Loucy (cell line): ENCODE measurements around the gene CER1.

Source experiments
- H2AFZ ChIP-seq: fragments of 200-600 bp; sonication (generic); 2 replicates; pipeline ENCODE4 v1.6.0; 2016; ENCODE audit warnings: antibody characterized with exemption, mild to moderate bottlenecking, low read length, moderate library complexity
- H3F3A ChIP-seq: fragments of 200-600 bp; 2 replicates; pipeline ENCODE4 v1.6.0; 2016; ENCODE audit warnings: antibody characterized with exemption, low read depth, mild to moderate bottlenecking
- H3K27me3 ChIP-seq: fragments of 200-600 bp; sonication (generic); 2 replicates; pipeline ENCODE4 v1.6.1; 2014; ENCODE audit warnings: low read length, mild to moderate bottlenecking; ENCODE audit not compliant: insufficient read depth, poor library complexity, severe bottlenecking
- H3K36me3 ChIP-seq: fragments of 200-600 bp; sonication (generic); 2 replicates; pipeline ENCODE4 v1.6.1; 2016; ENCODE audit warnings: low read length; ENCODE audit not compliant: insufficient read depth
- H3K4me1 ChIP-seq: fragments of 200-600 bp; sonication (generic); 2 replicates; pipeline ENCODE4 v1.5.1; 2014; ENCODE audit warnings: low read length, mild to moderate bottlenecking; ENCODE audit not compliant: insufficient read depth, poor library complexity, severe bottlenecking
- H3K4me2 ChIP-seq: fragments of 200-600 bp; sonication (generic); 2 replicates; pipeline ENCODE4 v1.6.0; 2014; ENCODE audit warnings: antibody characterized with exemption, low read length, low read depth, mild to moderate bottlenecking; ENCODE audit not compliant: poor library complexity, severe bottlenecking
- H3K4me3 ChIP-seq: fragments of 200-600 bp; sonication (generic); 2 replicates; pipeline ENCODE4 v1.5.1; 2014; ENCODE audit warnings: low read length, mild to moderate bottlenecking, mixed read lengths; ENCODE audit not compliant: poor library complexity, severe bottlenecking
- H3K79me2 ChIP-seq: fragments of 200-600 bp; sonication (generic); 2 replicates; pipeline ENCODE4 v1.6.1; 2014; ENCODE audit warnings: low read length; ENCODE audit not compliant: insufficient read depth
- H3K9ac ChIP-seq: fragments of 200-600 bp; sonication (generic); 2 replicates; pipeline ENCODE4 v1.6.0; 2014; ENCODE audit warnings: mild to moderate bottlenecking, low read depth, low read length, moderate library complexity; ENCODE audit not compliant: poor library complexity, severe bottlenecking
- H3K9me2 ChIP-seq: fragments of 200-600 bp; sonication (generic); replicated peaks from 2 replicates; pipeline ENCODE4 v1.6.1; 2016; ENCODE audit warnings: low read depth, low read length, mixed read lengths
- H3K9me3 ChIP-seq: fragments of 200-600 bp; sonication (generic); 2 replicates; pipeline ENCODE4 v1.6.1; 2014; ENCODE audit warnings: mild to moderate bottlenecking, antibody characterized with exemption, low read length, low read depth; ENCODE audit not compliant: insufficient read depth
- H4K20me1 ChIP-seq: fragments of 200-600 bp; sonication (generic); 2 replicates; pipeline ENCODE4 v1.6.0; 2014; ENCODE audit warnings: antibody characterized with exemption, low read length, mild to moderate bottlenecking; ENCODE audit not compliant: insufficient read depth, poor library complexity, severe bottlenecking
- EZH2phosphoT487 ChIP-seq: fragments of 200-600 bp; IDR thresholded peaks from 2 replicates; pipeline ENCODE4 v1.6.1; 2018; ENCODE audit warnings: antibody characterized with exemption, mild to moderate bottlenecking, moderate library complexity, borderline replicate concordance
- TF ChIP-seq, protein P1 (sequence below): fragments of 200-600 bp; sonication (generic); conservative IDR thresholded peaks from 2 replicates; pipeline ENCODE4 v1.5.1; 2014; ENCODE audit warnings: mild to moderate bottlenecking, antibody characterized with exemption, low read length

The CER1 gene

DNA sequence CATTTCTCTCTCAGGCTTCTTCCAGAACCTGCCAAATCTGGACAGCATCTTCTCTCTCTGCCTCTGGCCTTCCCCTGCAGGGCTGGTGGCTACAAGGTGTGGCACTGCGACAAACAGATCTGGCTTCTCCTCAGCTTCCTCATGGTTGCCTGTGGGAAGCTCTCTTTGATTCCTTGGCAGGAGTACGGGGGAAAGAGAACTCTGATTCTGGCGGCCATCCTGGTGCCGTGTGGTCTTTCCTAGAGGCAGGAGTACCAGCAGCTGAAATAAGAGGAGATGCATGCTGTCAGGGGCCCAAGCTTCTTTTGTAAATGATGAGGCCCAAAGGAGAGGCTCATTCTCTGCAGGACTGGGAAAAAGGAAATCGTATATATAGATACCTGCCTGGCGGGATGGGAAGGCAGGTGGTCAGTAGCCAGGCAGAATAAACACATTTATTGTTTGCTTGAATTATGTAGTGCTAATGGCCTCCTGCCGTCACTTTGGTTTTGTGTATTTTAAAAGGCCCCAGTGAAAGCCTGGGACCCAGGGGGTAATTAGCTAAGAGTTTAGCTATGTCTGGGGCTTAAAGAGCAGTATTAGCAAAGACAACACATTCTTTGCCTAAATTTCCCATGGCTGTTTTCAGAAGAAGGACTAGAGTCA, at the start of gene CER1:
CER1 (minus strand) TSS at position 343 of the 645 bp plus-strand sequence; CDS start at position 282, 61 bp downstream.
- H3K4me3 ChIP-seq, result no peak within 1 kb of the TSS
- no peaks in the 10 kb centered on the region for H3K9me3 ChIP-seq
- H3K9ac ChIP-seq, result no peak within 1 kb of the TSS

GRCh38 chr9:14770592-14770991, 48.1 kb upstream of the CER1 start:
- H4K20me1 ChIP-seq, result no peaks in the 10 kb centered on the region
- no peak overlapping the region for H3K4me3 ChIP-seq
- H3K9me2 ChIP-seq, result no peaks in the 10 kb centered on the region
- no peaks in the 10 kb centered on the region for H3K4me1 ChIP-seq
- H3K9ac ChIP-seq, result no peak overlapping the region
- TF ChIP-seq, protein P1, sequence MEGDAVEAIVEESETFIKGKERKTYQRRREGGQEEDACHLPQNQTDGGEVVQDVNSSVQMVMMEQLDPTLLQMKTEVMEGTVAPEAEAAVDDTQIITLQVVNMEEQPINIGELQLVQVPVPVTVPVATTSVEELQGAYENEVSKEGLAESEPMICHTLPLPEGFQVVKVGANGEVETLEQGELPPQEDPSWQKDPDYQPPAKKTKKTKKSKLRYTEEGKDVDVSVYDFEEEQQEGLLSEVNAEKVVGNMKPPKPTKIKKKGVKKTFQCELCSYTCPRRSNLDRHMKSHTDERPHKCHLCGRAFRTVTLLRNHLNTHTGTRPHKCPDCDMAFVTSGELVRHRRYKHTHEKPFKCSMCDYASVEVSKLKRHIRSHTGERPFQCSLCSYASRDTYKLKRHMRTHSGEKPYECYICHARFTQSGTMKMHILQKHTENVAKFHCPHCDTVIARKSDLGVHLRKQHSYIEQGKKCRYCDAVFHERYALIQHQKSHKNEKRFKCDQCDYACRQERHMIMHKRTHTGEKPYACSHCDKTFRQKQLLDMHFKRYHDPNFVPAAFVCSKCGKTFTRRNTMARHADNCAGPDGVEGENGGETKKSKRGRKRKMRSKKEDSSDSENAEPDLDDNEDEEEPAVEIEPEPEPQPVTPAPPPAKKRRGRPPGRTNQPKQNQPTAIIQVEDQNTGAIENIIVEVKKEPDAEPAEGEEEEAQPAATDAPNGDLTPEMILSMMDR, result no peak
- TF ChIP-seq EZH2phosphoT487, result no peak
- no peaks in the 10 kb centered on the region for H3F3A ChIP-seq
- no peaks in the 10 kb centered on the region for H3K27me3 ChIP-seq
- H3K9me3 ChIP-seq, result no peaks in the 10 kb centered on the region
- no peaks in the 10 kb centered on the region for H3K36me3 ChIP-seq
- no peak overlapping the region for H3K4me2 ChIP-seq
- H2AFZ ChIP-seq, result no peak overlapping the region
- H3K79me2 ChIP-seq, result no peaks in the 10 kb centered on the region

More for the DNA sequence above, at the start of gene CER1:
- no peaks in the 10 kb centered on the region for H3K36me3 ChIP-seq
- H3K9me2 ChIP-seq, result no peaks in the 10 kb centered on the region
- no peaks in the 10 kb centered on the region for H3K4me1 ChIP-seq
- H2AFZ ChIP-seq, result no peak within 1 kb of the TSS
- H3K27me3 ChIP-seq, result no peaks in the 10 kb centered on the region
- H4K20me1 ChIP-seq, result no peaks in the 10 kb centered on the region
- no peak within 1 kb of the TSS for H3K4me2 ChIP-seq
- H3K79me2 ChIP-seq, result no peaks in the 10 kb centered on the region
- TF ChIP-seq EZH2phosphoT487, result no peak
- TF ChIP-seq, protein P1, result no peak
- no peaks in the 10 kb centered on the region for H3F3A ChIP-seq

GRCh38 chr9:14769230-14769571, 46.7 kb upstream of the CER1 start:
- no peaks in the 10 kb centered on the region for H3F3A ChIP-seq
- H4K20me1 ChIP-seq, result no peaks in the 10 kb centered on the region
- H3K79me2 ChIP-seq, result no peaks in the 10 kb centered on the region
- H3K9me3 ChIP-seq, result no peaks in the 10 kb centered on the region
- H3K27me3 ChIP-seq, result no peaks in the 10 kb centered on the region
- TF ChIP-seq, protein P1, result peak; percentile 46
- TF ChIP-seq EZH2phosphoT487, result no peak
- no peak overlapping the region for H3K4me2 ChIP-seq
- H3K36me3 ChIP-seq, result no peaks in the 10 kb centered on the region
- no peak overlapping the region for H3K9ac ChIP-seq
- H3K4me1 ChIP-seq, result no peaks in the 10 kb centered on the region
- H2AFZ ChIP-seq, result no peak overlapping the region
- H3K9me2 ChIP-seq, result no peaks in the 10 kb centered on the region
- H3K4me3 ChIP-seq, result no peak overlapping the region
